KMS-11 (cell line): ENCODE data around the gene TIGD3.

ENCODE experiments used
- H2AFZ ChIP-seq: fragments of 200-600 bp; sonication (generic); 2 replicates; pipeline ENCODE4 v1.6.1; 2016; ENCODE audit warnings: antibody characterized with exemption, mixed run types, low read depth
- H3K27ac ChIP-seq: fragments of 200-600 bp; sonication (generic); 2 replicates; pipeline ENCODE4 v1.6.1; 2016; ENCODE audit warnings: mild to moderate bottlenecking, mixed run types
- H3K27me3 ChIP-seq: fragments of 200-600 bp; sonication (generic); 2 replicates; pipeline ENCODE4 v1.6.1; 2017; ENCODE audit warnings: mild to moderate bottlenecking, low read depth, mixed run types, moderate library complexity; ENCODE audit not compliant: insufficient read depth
- H3K36me3 ChIP-seq: fragments of 200-600 bp; sonication (generic); 2 replicates; pipeline ENCODE4 v1.6.1; 2017; ENCODE audit warnings: mild to moderate bottlenecking, mixed run types; ENCODE audit not compliant: insufficient read depth
- H3K4me1 ChIP-seq: fragments of 200-600 bp; sonication (generic); 2 replicates; pipeline ENCODE4 v1.6.1; 2016; ENCODE audit warnings: mild to moderate bottlenecking, low read depth, mixed run types; ENCODE audit not compliant: poor library complexity, severe bottlenecking
- H3K4me2 ChIP-seq: fragments of 200-600 bp; sonication (generic); 2 replicates; pipeline ENCODE4 v1.7.0; 2016; ENCODE audit warnings: mild to moderate bottlenecking, mixed run types
- H3K4me3 ChIP-seq: fragments of 200-600 bp; sonication (generic); IDR thresholded peaks from 2 replicates; pipeline ENCODE4 v1.6.1; 2017; ENCODE audit warnings: low read depth, low read length, mixed read lengths; ENCODE audit not compliant: insufficient read depth
- H3K79me2 ChIP-seq: fragments of 200-600 bp; sonication (generic); 2 replicates; pipeline ENCODE4 v1.6.1; 2016; ENCODE audit warnings: low read depth, mixed run types; ENCODE audit not compliant: insufficient read depth
- H3K9ac ChIP-seq: fragments of 200-600 bp; sonication (generic); 2 replicates; pipeline ENCODE4 v1.6.1; 2016; ENCODE audit warnings: mild to moderate bottlenecking, mixed run types
- H4K20me1 ChIP-seq: fragments of 200-600 bp; sonication (generic); 2 replicates; pipeline ENCODE4 v1.6.1; 2016; ENCODE audit warnings: mild to moderate bottlenecking, mixed run types; ENCODE audit not compliant: insufficient read depth
- CTCF ChIP-seq: fragments of 200-600 bp; sonication (generic); conservative IDR thresholded peaks from 2 replicates; pipeline ENCODE4 v1.6.1; 2017; ENCODE audit warnings: low read depth, mild to moderate bottlenecking, antibody characterized with exemption, low read length, moderate library complexity, mixed read lengths

TIGD3 gene

GRCh38 chr11:65389294-65389980, 34.9 kb downstream of the TIGD3 start:
- Histone ChIP-seq H3K4me3 (no peak overlapping the region), H2AFZ (no peak overlapping the region), H3K27me3 (no peaks in the 10 kb centered on the region), H4K20me1 (no peaks in the 10 kb centered on the region), H3K27ac (peak overlapping the region; percentile 49), H3K36me3 (no peaks in the 10 kb centered on the region), H3K79me2 (peaks cover 62% of the 10 kb centered on the region), H3K4me2 (peak overlapping the region; percentile 74), H3K9ac (peak overlapping the region; percentile 17; the same call in 1 of the 2 replicates), H3K4me1 (peaks cover 65% of the 10 kb centered on the region)
- TF ChIP-seq CTCF = no peak

DNA sequence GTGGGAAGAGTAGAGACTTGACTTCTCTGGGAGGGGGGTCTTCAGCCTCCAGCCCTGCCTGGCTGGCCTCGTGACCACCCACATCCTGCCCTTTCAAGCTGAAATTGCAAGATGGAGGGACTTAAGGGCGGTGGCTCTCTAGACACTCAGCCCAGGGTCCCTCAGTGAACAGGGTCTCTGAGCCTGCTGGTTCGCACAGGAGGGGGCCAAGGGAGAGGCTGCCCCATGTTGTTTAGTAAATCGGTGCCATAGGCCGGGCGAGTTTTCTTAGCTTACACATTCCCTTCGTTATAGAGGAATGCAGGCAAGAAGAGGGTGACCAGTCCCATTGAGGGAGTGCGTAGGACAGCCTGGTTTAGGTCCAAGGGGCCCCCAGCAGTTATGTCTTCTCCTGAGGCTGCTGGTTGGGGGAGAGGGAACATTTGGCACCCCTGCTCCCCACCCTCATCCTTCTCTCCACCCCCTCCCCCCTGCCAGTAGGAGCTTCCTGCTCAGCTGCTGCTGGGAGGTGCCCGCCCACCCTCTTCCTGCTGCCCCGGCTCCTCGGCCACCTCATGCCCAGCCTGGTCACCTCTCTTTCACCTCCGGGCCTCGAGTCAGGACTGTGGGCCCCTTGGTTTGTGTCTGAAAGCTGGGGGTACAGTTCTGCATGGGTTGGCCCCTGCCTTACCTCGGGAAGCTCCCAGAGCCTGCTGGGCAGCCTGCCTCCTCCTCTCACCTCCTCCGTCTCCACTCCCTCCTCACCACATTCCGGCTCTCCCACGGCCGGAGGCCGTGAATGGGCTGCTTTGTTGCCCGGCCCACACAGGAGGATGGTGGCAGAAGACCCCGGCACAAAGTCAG, 35.8 kb downstream of the TIGD3 start:
- Histone ChIP-seq H4K20me1 (no peaks in the 10 kb centered on the region), H3K4me2 (peak overlapping the region; percentile 74), H3K27ac (peak overlapping the region; percentile 49; the same call in 1 of the 2 replicates), H3K9ac (no peak overlapping the region), H3K4me1 (peaks cover 56% of the 10 kb centered on the region), H3K4me3 (no peak overlapping the region), H3K36me3 (no peaks in the 10 kb centered on the region), H2AFZ (no peak overlapping the region), H3K79me2 (peaks cover 62% of the 10 kb centered on the region), H3K27me3 (no peaks in the 10 kb centered on the region)
- TF ChIP-seq CTCF = no peak

GRCh38 chr11:65390996-65391395, 36.4 kb downstream of the TIGD3 start:
- Histone ChIP-seq H3K79me2 (peaks cover 60% of the 10 kb centered on the region), H3K4me3 (no peak overlapping the region), H3K27me3 (no peaks in the 10 kb centered on the region), H3K9ac (no peak overlapping the region), H3K4me2 (no peak overlapping the region), H2AFZ (no peak overlapping the region), H4K20me1 (no peaks in the 10 kb centered on the region), H3K36me3 (no peaks in the 10 kb centered on the region), H3K27ac (no peak overlapping the region), H3K4me1 (peaks cover 49% of the 10 kb centered on the region)
- no peak for TF ChIP-seq CTCF

- Histone ChIP-seq H3K4me3 (no peak overlapping the region), H3K36me3 (no peaks in the 10 kb centered on the region), H4K20me1 (no peaks in the 10 kb centered on the region), H3K27me3 (no peaks in the 10 kb centered on the region), H3K4me1 (peaks cover 43% of the 10 kb centered on the region), H3K79me2 (peaks cover 47% of the 10 kb centered on the region), H2AFZ (no peak overlapping the region), H3K27ac (no peak overlapping the region), H3K4me2 (no peak overlapping the region), H3K9ac (no peak overlapping the region)
- TF ChIP-seq CTCF = no peak
These were observed 37.8 kb downstream of the TIGD3 start for GRCh38 chr11:65392186-65392829.
